ENCODE results near the gene DEPP1. TPM values are rescaled to one million over a fixed set of nuclear protein-coding genes. Genes with fewer than 3 reads are reported as not detected.
A peak's percentile ranks its signal among the peaks of the same experiment; 100 is the strongest.

DEPP1 gene
- total RNA-seq, 6 experiments from 2014 or later, result 0.43 to 0.78 (median 0.52) TPM

- peaks cover 5% of the 10 kb centered on the region for H3K27me3 Mint-ChIP-seq (ENCODE audit: insufficient read depth)
- peaks cover 15% of the 10 kb centered on the region for H3K4me1 Mint-ChIP-seq (ENCODE audit: low read depth)
- DNase-seq, result no peak
- no peaks in the 10 kb centered on the region for H3K36me3 Mint-ChIP-seq (ENCODE audit: low read depth)
- no peak overlapping the region for H3K27ac Mint-ChIP-seq
- no peak overlapping the region for H3K4me3 Mint-ChIP-seq
- TF ChIP-seq, protein P1, sequence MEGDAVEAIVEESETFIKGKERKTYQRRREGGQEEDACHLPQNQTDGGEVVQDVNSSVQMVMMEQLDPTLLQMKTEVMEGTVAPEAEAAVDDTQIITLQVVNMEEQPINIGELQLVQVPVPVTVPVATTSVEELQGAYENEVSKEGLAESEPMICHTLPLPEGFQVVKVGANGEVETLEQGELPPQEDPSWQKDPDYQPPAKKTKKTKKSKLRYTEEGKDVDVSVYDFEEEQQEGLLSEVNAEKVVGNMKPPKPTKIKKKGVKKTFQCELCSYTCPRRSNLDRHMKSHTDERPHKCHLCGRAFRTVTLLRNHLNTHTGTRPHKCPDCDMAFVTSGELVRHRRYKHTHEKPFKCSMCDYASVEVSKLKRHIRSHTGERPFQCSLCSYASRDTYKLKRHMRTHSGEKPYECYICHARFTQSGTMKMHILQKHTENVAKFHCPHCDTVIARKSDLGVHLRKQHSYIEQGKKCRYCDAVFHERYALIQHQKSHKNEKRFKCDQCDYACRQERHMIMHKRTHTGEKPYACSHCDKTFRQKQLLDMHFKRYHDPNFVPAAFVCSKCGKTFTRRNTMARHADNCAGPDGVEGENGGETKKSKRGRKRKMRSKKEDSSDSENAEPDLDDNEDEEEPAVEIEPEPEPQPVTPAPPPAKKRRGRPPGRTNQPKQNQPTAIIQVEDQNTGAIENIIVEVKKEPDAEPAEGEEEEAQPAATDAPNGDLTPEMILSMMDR (IDR thresholded peaks at IDR 0.05), result no peak
- no peaks in the 10 kb centered on the region for H3K9me3 Mint-ChIP-seq
These were observed 8.8 kb downstream of the DEPP1 start for GRCh38 chr10:44969854-44970253.

- H3K27me3 Mint-ChIP-seq (ENCODE audit: insufficient read depth), result peaks cover 5% of the 10 kb centered on the region
- TF ChIP-seq, protein P1 (IDR thresholded peaks at IDR 0.05), result no peak
- H3K36me3 Mint-ChIP-seq (ENCODE audit: low read depth), result no peaks in the 10 kb centered on the region
- no peak overlapping the region for H3K4me3 Mint-ChIP-seq
- no peak for DNase-seq
- H3K9me3 Mint-ChIP-seq, result no peaks in the 10 kb centered on the region
- H3K27ac Mint-ChIP-seq, result no peak overlapping the region
- H3K4me1 Mint-ChIP-seq (ENCODE audit: low read depth), result peaks cover 22% of the 10 kb centered on the region
These were observed 9.9 kb downstream of the DEPP1 start for GRCh38 chr10:44968500-44969400.

- H3K36me3 Mint-ChIP-seq (ENCODE audit: low read depth), result no peaks in the 10 kb centered on the region
- TF ChIP-seq, protein P1 (IDR thresholded peaks at IDR 0.05), result no peak
- H3K4me1 Mint-ChIP-seq (ENCODE audit: low read depth), result peaks cover 24% of the 10 kb centered on the region
- no peak overlapping the region for H3K27ac Mint-ChIP-seq
- peaks cover 5% of the 10 kb centered on the region for H3K27me3 Mint-ChIP-seq (ENCODE audit: insufficient read depth)
- no peak for DNase-seq
- H3K4me3 Mint-ChIP-seq, result no peak overlapping the region
- H3K9me3 Mint-ChIP-seq, result no peaks in the 10 kb centered on the region
These were observed 10.5 kb downstream of the DEPP1 start for GRCh38 chr10:44968091-44968490.

- peaks cover 24% of the 10 kb centered on the region for H3K4me1 Mint-ChIP-seq (ENCODE audit: low read depth)
- H3K27ac Mint-ChIP-seq, result no peak overlapping the region
- H3K4me3 Mint-ChIP-seq, result no peak overlapping the region
- H3K9me3 Mint-ChIP-seq, result no peaks in the 10 kb centered on the region
- no peak for DNase-seq
- TF ChIP-seq, protein P1 (IDR thresholded peaks at IDR 0.05), result no peak
- peaks cover 5% of the 10 kb centered on the region for H3K27me3 Mint-ChIP-seq (ENCODE audit: insufficient read depth)
- no peaks in the 10 kb centered on the region for H3K36me3 Mint-ChIP-seq (ENCODE audit: low read depth)
These were observed 11.0 kb downstream of the DEPP1 start for GRCh38 chr10:44967616-44968015.

DNA sequence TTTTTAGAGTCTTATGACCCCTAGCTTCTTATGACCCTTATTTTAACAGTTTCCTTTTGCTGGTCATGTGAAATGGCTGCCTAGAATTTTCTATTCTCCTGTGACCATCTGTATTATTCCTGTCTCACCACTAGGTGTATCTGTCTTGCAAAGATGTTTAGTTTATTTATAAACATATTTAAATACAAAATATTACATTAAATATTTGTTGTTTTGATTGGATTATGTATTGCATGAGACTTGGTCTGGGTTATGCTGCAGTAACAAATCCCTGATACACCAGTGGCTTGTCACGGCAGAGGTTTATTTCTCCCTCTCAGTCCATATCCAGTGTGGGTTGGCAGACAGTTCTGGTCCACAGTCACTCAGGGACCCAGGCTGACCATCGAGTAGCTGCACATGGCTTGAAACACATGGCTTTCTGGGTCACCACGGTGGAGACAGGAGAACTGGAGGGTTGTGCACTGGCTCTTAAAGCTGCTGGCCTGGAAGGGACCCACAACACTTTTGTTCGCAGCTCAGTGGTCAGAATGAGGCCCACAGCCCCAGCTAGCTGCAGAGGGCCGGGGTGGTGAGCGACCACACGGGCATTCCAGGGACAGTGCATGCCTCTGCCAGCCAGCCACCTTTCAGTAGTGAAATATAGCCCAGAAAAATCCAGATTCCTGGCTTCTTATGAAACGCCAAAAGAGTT, 11.6 kb downstream of the DEPP1 start:
- TF ChIP-seq, protein P1 (IDR thresholded peaks at IDR 0.05), result peak; percentile 74
- Mint-ChIP-seq H3K27ac (no peak overlapping the region), H3K36me3 (ENCODE audit: low read depth) (no peaks in the 10 kb centered on the region), H3K9me3 (no peaks in the 10 kb centered on the region), H3K4me3 (no peak overlapping the region), H3K4me1 (ENCODE audit: low read depth) (peaks cover 24% of the 10 kb centered on the region), H3K27me3 (ENCODE audit: insufficient read depth) (peaks cover 5% of the 10 kb centered on the region)
- DNase-seq, result no peak

Data from HFFc6 (cell line).